H9 (cell line): ENCODE measurements around the gene PPT1. TPM values are rescaled to one million over a fixed set of nuclear protein-coding genes. Genes with fewer than 3 reads are reported as not detected.

Source experiments
- DNase-seq: peaks from one replicate; pipeline ENCODE4 v3.0.0-alpha.2; 2017
- H2AFZ ChIP-seq: one replicate; pipeline ENCODE4 v1.6.1; 2013; ENCODE audit warnings: mild to moderate bottlenecking, low read length, control low read depth, moderate library complexity
- H2AK5ac ChIP-seq: 2 replicates; pipeline ENCODE4 v1.6.1; 2013; ENCODE audit warnings: low read length, control low read depth, mixed read lengths; ENCODE audit not compliant: insufficient read length
- H2BK120ac ChIP-seq: one replicate; pipeline ENCODE4 v1.6.1; 2013; ENCODE audit warnings: low read depth, mild to moderate bottlenecking, low read length, control low read depth, inconsistent platforms; ENCODE audit not compliant: poor library complexity, severe bottlenecking
- H2BK12ac ChIP-seq: 2 replicates; pipeline ENCODE4 v1.6.1; 2013; ENCODE audit warnings: low read length, control low read depth, mixed read lengths, low read depth; ENCODE audit not compliant: insufficient read length
- H2BK15ac ChIP-seq: 2 replicates; pipeline ENCODE4 v1.6.1; 2013; ENCODE audit warnings: low read depth, low read length, control low read depth
- H2BK20ac ChIP-seq: one replicate; pipeline ENCODE4 v1.6.1; 2013; ENCODE audit warnings: low read depth, mild to moderate bottlenecking, low read length, control low read depth, inconsistent platforms; ENCODE audit not compliant: poor library complexity, severe bottlenecking
- H2BK5ac ChIP-seq: 2 replicates; pipeline ENCODE4 v1.6.1; 2013; ENCODE audit warnings: low read length, control low read depth, mixed read lengths; ENCODE audit not compliant: insufficient read length
- H3K14ac ChIP-seq: 2 replicates; pipeline ENCODE4 v1.6.1; 2013; ENCODE audit warnings: low read length, control low read depth; ENCODE audit not compliant: insufficient read depth
- H3K18ac ChIP-seq: 2 replicates; pipeline ENCODE4 v1.6.1; 2013; ENCODE audit warnings: low read depth, mild to moderate bottlenecking, mixed read lengths, low read length, control low read depth; ENCODE audit not compliant: insufficient read length
- H3K23ac ChIP-seq: 2 replicates; pipeline ENCODE4 v1.6.1; 2013; ENCODE audit warnings: low read length, control low read depth, mixed read lengths, low read depth; ENCODE audit not compliant: insufficient read length
- H3K23me2 ChIP-seq: 2 replicates; pipeline ENCODE4 v1.6.1; 2013; ENCODE audit warnings: low read depth, mild to moderate bottlenecking, mixed read lengths, low read length, control low read depth; ENCODE audit not compliant: insufficient read length, poor library complexity, severe bottlenecking
- H3K27ac ChIP-seq: 2 replicates; pipeline ENCODE4 v1.5.1; 2013; ENCODE audit warnings: low read length, control low read depth, mixed read lengths, low read depth; ENCODE audit not compliant: insufficient read length
- H3K27me3 ChIP-seq: 2 replicates; pipeline ENCODE4 v1.6.1; 2013; ENCODE audit warnings: low read length, control low read depth, inconsistent platforms; ENCODE audit not compliant: insufficient read depth
- H3K4ac ChIP-seq: 2 replicates; pipeline ENCODE4 v1.6.1; 2013; ENCODE audit warnings: low read depth, mild to moderate bottlenecking, control low read depth, inconsistent platforms, low read length, moderate library complexity
- H3K4me1 ChIP-seq: 2 replicates; pipeline ENCODE4 v1.6.1; 2013; ENCODE audit warnings: low read length, control low read depth, inconsistent platforms; ENCODE audit not compliant: insufficient read depth
- H3K4me2 ChIP-seq: 2 replicates; pipeline ENCODE4 v1.6.1; 2013; ENCODE audit warnings: low read length, control low read depth, mixed read lengths; ENCODE audit not compliant: insufficient read length, insufficient read depth
- H3K56ac ChIP-seq: 2 replicates; pipeline ENCODE4 v1.6.1; 2013; ENCODE audit warnings: low read depth, mild to moderate bottlenecking, mixed read lengths, low read length, control low read depth; ENCODE audit not compliant: insufficient read length
- H3K79me1 ChIP-seq: 2 replicates; pipeline ENCODE4 v1.6.1; 2013; ENCODE audit warnings: low read depth, mild to moderate bottlenecking, moderate library complexity, low read length, control low read depth, inconsistent platforms; ENCODE audit not compliant: insufficient read depth, poor library complexity, severe bottlenecking
- H3K79me2 ChIP-seq: 2 replicates; pipeline ENCODE4 v1.6.1; 2013; ENCODE audit warnings: low read length, control low read depth, inconsistent platforms; ENCODE audit not compliant: insufficient read depth
- H3K9ac ChIP-seq: 2 replicates; pipeline ENCODE4 v1.6.1; 2013; ENCODE audit warnings: low read length, control low read depth, mixed read lengths; ENCODE audit not compliant: insufficient read length; ENCODE audit errors: extremely low read depth
- H3K9me3 ChIP-seq: one replicate; pipeline ENCODE4 v1.6.1; 2013; ENCODE audit warnings: low read depth, low read length, inconsistent platforms; ENCODE audit not compliant: control insufficient read depth
- H3T11ph ChIP-seq: one replicate; pipeline ENCODE4 v1.6.1; 2013; ENCODE audit warnings: mild to moderate bottlenecking, low read length, control low read depth, inconsistent platforms
- H4K20me1 ChIP-seq: one replicate; pipeline ENCODE4 v1.6.1; 2013; ENCODE audit not compliant: control insufficient read depth, insufficient read length, insufficient read depth
- H4K5ac ChIP-seq: 2 replicates; pipeline ENCODE4 v1.6.1; 2013; ENCODE audit warnings: low read depth, mild to moderate bottlenecking, mixed read lengths, low read length, control low read depth; ENCODE audit not compliant: insufficient read length
- H4K8ac ChIP-seq: replicated peaks from 2 replicates; pipeline ENCODE4 v1.6.1; 2013; ENCODE audit warnings: low read length, control low read depth, mixed read lengths, low read depth; ENCODE audit not compliant: insufficient read length
- H4K91ac ChIP-seq: 2 replicates; pipeline ENCODE4 v1.6.1; 2013; ENCODE audit warnings: low read depth, mild to moderate bottlenecking, moderate library complexity, mixed read lengths, low read length, control low read depth; ENCODE audit not compliant: insufficient read length
- H3K27ac Mint-ChIP-seq, 3 experiments: 2 replicates in 2 of 3; 3 replicates in 1 of 3; pipeline ENCODE4 v1.8.0; 2020 to 2021; ENCODE audit warnings: mixed read lengths in 3 of 3, mild to moderate bottlenecking in 1 of 3, moderate library complexity in 1 of 3
- H3K27me3 Mint-ChIP-seq: 2 replicates; pipeline ENCODE4 v1.8.0; 2021; ENCODE audit warnings: low read depth, mild to moderate bottlenecking, moderate library complexity, mixed read lengths
- H3K36me3 Mint-ChIP-seq, 3 experiments: 2 replicates in 2 of 3; 3 replicates in 1 of 3; pipeline ENCODE4 v1.8.0; 2020 to 2021; ENCODE audit warnings: low read depth in 3 of 3, mixed read lengths in 3 of 3; ENCODE audit not compliant: insufficient read depth in 1 of 3
- H3K4me1 Mint-ChIP-seq, 2 experiments: 2 replicates each; pipeline ENCODE4 v1.8.0; 2020; ENCODE audit warnings: mixed read lengths in 2 of 2
- H3K4me3 Mint-ChIP-seq, 2 experiments: 2 replicates in 1 of 2; 3 replicates in 1 of 2; pipeline ENCODE4 v1.8.0; 2020 to 2021; ENCODE audit warnings: mild to moderate bottlenecking in 2 of 2, mixed read lengths in 2 of 2, moderate library complexity in 1 of 2
- H3K9me3 Mint-ChIP-seq, 2 experiments: 2 replicates in 1 of 2; 3 replicates in 1 of 2; pipeline ENCODE4 v1.8.0; 2020; ENCODE audit warnings: mild to moderate bottlenecking in 2 of 2, mixed read lengths in 2 of 2, moderate library complexity in 1 of 2
- CTCF ChIP-seq: fragments of 200-600 bp; sonication (generic); conservative IDR thresholded peaks from 3 replicates; pipeline ENCODE4 v1.8.0; 2021; ENCODE audit warnings: antibody characterized with exemption, mild to moderate bottlenecking
- WGBS: extraction: QIAGEN DNeasy Blood & Tissue Kit; methylation state at CpG from one replicate; pipeline ENCODE4 v1.1.7; 2013; ENCODE audit warnings: missing lambda C conversion rate, low lambda C conversion rate, mixed read lengths; ENCODE audit not compliant: insufficient read length; ENCODE audit errors: extremely low coverage; 5-methylcytosine and 5-hydroxymethylcytosine counted together
- total RNA-seq: library from RNA; stranded (reverse); gene quantifications from 2 replicates; pipeline ENCODE4 v1.2.1, GENCODE V29; 2021

Gene PPT1
- total RNA-seq, 1 experiment from 2014 or later, result 109 TPM

GRCh38 chr1:40132383-40133311 lies 35.6 kb upstream of the PPT1 start:
- H3K18ac ChIP-seq, result no peak overlapping the region
- no peak overlapping the region for H3K27ac Mint-ChIP-seq
- H3K4me3 Mint-ChIP-seq, result no peak overlapping the region
- no peak overlapping the region for H2BK5ac ChIP-seq
- H3K9me3 ChIP-seq, result no peaks in the 10 kb centered on the region
- H4K5ac ChIP-seq, result no peak overlapping the region
- H3K9me3 Mint-ChIP-seq, result no peaks in the 10 kb centered on the region; a peak in 1 of 5 replicates
- no peak overlapping the region for H2BK15ac ChIP-seq
- no peaks in the 10 kb centered on the region for H3K79me2 ChIP-seq
- H3K23me2 ChIP-seq, result no peaks in the 10 kb centered on the region
- H3K23ac ChIP-seq, result no peak overlapping the region
- H3T11ph ChIP-seq, result no peak overlapping the region
- H3K4ac ChIP-seq, result no peak overlapping the region
- H3K14ac ChIP-seq, result no peak overlapping the region
- no peak overlapping the region for H2AK5ac ChIP-seq
- H3K36me3 Mint-ChIP-seq, result no peaks in the 10 kb centered on the region
- no peak overlapping the region for H2AFZ ChIP-seq
- no peak overlapping the region for H3K27ac ChIP-seq
- H3K9ac ChIP-seq, result no peak overlapping the region
- no peaks in the 10 kb centered on the region for H4K20me1 ChIP-seq
- H3K4me1 Mint-ChIP-seq, result peaks cover 0 to 5% of the 10 kb centered on the region in 2 experiments; a peak in 1 of 4 replicates
- no peaks in the 10 kb centered on the region for H3K27me3 ChIP-seq
- no peak for TF ChIP-seq CTCF
- H2BK12ac ChIP-seq, result no peak overlapping the region
- no peak overlapping the region for H3K4me2 ChIP-seq
- no peak for DNase-seq
- H3K27me3 Mint-ChIP-seq, result peaks cover 7% of the 10 kb centered on the region
- no peaks in the 10 kb centered on the region for H3K79me1 ChIP-seq
- H3K56ac ChIP-seq, result no peak overlapping the region
- no peak overlapping the region for H4K91ac ChIP-seq
- no peaks in the 10 kb centered on the region for H3K4me1 ChIP-seq
- WGBS, result 100% methylated on average over 2 of the region's 44 CpGs
- no peak overlapping the region for H4K8ac ChIP-seq
- H2BK20ac ChIP-seq, result no peak overlapping the region
- H2BK120ac ChIP-seq, result no peak overlapping the region
